Fibroblast of skin of right biceps (primary cell): ENCODE results near the gene TAF1C.
A peak's percentile ranks its signal among the peaks of the same experiment; 100 is the strongest.
"Not testable (repeated sequence)": the region's sequence is repeated elsewhere in the genome, so short reads cannot be mapped to it uniquely, and the experiment has no call there.

Experiments used
- DNase-seq: peaks from one replicate; pipeline ENCODE4 v3.0.0-alpha.2; 2013

Gene TAF1C, protein sequence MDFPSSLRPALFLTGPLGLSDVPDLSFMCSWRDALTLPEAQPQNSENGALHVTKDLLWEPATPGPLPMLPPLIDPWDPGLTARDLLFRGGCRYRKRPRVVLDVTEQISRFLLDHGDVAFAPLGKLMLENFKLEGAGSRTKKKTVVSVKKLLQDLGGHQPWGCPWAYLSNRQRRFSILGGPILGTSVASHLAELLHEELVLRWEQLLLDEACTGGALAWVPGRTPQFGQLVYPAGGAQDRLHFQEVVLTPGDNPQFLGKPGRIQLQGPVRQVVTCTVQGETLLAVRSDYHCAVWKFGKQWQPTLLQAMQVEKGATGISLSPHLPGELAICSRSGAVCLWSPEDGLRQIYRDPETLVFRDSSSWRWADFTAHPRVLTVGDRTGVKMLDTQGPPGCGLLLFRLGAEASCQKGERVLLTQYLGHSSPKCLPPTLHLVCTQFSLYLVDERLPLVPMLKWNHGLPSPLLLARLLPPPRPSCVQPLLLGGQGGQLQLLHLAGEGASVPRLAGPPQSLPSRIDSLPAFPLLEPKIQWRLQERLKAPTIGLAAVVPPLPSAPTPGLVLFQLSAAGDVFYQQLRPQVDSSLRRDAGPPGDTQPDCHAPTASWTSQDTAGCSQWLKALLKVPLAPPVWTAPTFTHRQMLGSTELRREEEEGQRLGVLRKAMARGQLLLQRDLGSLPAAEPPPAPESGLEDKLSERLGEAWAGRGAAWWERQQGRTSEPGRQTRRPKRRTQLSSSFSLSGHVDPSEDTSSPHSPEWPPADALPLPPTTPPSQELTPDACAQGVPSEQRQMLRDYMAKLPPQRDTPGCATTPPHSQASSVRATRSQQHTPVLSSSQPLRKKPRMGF

DNA sequence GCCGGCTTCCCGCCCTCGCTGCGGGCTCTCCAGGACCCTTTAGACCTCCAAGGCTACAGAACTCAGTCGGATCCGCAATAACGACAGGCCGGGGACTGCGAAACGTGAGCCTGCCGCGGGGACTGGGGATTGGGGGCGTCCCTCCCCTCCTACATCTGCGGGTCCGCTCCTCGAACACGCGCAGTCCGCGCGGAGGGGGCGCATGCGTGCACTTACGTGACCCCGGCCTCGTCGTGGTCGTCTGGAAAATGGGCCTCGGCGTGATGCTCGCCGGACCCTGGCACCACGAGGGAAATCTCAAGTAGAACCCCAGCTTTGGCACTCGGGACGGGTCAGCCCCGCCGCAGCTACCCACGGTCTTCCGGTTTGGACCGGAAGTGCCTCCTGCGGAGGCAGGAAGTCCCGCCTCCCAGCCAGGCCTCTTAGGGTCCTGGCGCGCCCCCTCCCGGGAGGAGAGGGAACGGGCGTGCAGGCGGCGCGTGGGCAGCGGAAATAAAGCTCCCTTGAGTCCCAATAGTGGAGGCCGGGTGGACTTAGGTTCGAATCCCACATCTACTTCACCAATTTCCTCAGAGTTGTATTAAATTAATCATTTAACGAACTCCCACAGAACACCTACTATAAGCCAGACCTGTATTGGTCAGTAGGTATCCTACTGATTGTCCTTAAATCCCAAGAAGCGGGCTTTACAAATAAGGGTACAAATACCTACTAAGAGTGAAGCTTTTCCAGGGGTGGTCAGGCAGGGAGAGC lies at the start of gene TAF1C:
Gene TAF1C, minus strand, starts transcription at position 373 of the 753 bp plus-strand sequence. CDS start 2,069 bp downstream, outside the sequence.
- peak; percentile 92 for DNase-seq

DNA sequence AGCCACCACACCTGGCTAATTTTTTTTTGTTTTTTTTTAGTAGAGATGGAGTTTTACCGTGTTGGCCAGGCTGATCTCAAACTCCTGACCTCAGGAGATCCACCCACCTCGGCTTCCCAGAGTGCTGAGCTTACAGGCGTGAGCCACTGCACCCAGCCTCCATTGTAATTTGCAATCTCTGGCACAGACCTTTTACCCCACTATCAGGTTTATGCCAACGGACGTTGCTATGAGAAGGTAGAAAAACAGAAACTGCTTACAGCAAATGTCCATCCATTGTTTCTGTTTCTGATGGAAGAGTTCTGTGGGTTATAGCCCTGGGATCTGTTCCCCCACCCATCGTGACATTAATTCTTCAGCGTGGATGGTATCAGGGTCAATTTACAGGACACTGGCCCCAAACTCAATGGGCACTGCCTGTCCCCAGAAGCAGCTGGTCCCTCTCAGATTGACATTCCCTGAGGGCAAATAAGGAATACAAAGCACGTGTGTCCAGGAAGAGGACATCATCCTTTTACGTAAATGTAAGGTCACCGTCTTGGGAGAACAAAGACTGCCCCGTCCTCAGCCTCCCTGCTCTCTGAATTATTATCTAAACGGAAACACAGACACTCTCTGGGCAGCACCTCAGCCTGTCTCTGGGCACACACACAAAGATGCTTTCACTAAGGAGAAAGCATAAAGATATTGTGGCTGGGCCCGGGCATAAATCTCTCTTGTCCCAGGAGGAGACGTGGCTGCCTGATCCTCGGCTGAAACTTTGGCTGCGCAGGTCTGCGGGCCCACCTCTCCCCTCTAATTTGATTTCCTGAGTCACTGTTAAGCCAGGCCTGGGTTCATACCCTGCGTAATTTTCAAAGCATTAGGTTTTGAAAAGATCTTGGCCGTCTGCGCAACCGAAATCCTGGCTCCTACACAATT lies 47.7 kb upstream of the TAF1C start:
- DNase-seq = no peak

DNA sequence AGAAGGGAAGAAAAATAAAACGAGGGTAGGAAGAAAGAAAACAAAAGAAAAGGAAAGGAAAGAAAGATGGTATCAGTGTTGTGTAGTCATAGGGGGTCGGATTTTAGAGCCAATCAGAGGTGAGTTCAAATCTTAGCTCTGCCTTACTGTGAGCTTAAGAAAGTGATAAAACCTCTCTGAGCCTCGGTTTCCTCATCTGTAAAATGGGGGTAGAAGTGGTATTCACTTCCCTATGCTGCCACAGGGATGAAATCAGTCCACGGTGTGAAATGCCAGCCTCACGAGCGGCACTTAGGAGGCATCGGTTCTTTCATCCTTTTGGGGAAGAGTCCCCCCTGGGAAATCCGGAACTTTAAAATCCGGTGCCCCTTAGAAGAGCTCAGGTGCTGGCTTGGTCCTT lies 46.9 kb upstream of the TAF1C start:
- no peak for DNase-seq

DNA sequence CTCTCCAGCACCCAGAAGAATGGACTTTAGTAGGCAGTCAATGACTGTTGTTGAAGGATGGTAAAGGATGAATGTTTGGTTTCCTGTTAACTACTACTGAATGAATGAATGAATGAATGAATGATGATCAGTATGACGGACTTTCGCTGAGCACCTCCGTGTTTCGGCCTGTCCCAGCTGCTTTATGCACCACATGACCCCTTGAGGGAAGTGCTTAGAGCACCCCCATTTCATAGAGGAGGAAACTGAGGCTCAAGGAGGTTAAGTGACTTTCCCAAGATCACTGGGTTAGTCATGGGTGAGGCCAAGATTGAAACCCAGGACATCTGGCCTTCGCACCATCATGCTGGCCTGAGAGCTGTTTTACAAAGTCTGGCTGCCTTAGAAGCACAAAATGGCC lies 46.1 kb upstream of the TAF1C start:
- no peak for DNase-seq

DNA sequence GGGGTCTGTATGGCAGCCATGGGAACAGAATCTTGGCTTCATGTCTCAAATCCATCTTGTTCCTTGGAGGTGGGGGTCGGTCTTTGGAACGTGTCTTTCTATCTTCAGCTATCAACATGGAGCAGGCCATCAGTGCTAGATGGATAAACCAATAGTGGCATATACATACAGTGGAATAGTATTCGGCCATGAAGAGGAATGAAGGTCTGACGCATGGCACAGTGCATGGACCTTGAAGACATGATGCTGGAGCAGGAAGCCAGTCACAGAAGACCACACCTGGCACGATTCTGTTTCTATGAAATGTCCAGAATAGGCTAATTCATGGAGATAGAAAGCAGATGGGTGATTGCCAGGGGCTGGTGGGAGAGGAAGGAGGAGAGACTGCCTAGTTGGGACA lies 45.2 kb upstream of the TAF1C start:
- no peak for DNase-seq

DNA sequence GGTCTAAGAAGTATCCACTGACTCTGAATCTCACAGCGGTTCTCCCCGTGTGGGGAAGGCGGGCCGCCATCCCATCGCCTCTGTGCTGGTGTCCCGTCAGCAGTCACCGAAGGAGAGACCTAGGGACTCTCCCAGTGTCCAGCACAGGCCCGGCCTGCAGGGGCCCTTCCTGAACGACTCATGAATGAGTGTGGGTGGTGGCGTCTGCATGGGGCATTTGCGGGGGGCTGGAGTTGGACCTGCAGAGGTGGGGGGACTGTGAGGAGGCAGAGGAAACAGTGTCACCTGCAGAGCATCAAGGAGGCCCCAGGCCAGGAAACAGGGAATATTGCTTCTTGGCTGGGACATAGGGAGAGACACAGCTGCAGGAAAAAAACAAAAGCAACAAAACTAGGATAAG lies 42.6 kb upstream of the TAF1C start:
- no peak for DNase-seq

DNA sequence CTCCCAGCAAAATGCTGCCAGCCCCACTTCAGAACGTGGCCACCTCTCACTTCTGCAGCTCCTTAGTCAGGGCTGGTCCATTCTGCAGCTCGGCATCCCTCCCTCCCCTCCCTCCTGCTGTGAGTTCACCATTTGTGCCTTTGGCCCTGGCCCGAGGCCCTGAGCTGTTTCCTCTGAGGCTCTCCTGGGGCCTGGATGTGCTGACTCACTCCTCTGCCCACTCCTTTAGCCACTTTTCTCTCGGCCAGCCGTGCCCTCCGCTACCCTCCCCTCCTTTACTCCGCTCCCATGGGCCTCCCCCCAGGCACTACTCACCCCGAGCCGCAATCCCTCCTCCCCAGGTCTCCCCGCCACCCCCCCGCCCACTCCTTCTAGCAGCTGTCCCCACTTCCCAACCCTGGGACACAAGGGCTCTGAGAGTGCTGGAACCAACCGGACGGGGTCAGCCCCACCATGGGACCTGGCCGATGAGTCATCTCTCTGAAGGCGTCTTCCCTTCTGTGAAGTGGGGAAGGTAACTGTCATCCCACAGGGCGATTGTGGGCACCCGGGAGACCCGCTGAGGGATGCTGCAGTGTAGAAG lies 41.5 kb upstream of the TAF1C start:
- DNase-seq = peak; percentile 74

DNA sequence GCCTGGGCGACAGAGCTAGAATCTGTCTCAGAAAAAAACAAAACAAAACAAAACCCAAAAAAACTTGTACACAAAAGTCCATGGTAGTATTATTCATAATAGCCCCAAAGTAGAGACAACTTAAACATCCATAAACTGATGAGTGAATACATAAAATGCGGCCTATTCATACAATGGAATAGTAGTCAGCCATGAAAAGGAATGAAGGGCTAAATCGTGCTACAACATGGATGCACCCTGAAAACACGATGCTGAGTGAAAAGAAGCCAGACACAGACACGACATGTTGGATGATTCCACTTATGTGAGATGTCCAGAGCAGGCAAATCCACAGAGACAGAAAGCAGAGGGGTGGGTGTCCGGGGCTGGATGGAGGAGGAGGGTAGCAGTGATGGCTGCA lies 40.7 kb upstream of the TAF1C start:
- no peak for DNase-seq

DNA sequence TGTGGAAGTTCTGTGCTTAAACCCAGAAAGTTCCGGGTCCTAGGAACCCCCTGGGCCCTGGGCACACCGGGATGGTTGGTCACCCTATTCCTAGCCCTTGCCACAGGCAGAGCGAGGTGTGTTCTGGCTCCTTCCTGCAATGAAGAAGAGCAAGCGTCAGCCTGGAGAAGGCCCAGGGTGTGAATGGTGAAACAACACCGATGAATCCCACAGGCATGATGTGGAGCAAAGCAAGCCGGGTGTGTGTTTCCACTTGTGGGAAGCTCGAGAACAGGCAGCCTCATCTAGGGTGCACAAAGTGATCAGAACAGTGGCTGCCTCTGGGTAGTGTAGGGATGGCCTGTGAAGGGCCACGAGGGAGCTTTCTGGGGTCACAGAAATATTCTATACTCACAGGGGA lies 39.2 kb upstream of the TAF1C start:
- DNase-seq = no peak

DNA sequence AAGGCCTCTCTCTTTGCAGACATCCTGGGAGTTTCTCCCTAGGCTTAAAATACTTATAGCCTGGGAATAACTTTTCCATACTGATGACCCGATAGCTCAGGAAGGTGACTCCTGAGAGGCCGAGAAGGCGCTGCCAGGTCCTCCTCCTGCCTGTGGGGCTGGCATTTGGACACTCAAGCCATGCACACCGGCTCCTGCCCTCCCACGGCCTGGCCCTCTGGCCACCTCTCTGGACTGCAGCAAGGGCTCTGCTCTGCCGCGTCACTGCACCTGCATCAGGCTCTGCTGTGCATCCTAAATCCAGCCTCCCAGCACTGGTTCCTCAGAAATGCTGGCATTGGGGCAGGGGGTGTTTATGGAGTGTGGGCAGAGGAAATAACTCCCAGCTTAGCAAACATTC lies 38.7 kb upstream of the TAF1C start:
- DNase-seq = no peak

DNA sequence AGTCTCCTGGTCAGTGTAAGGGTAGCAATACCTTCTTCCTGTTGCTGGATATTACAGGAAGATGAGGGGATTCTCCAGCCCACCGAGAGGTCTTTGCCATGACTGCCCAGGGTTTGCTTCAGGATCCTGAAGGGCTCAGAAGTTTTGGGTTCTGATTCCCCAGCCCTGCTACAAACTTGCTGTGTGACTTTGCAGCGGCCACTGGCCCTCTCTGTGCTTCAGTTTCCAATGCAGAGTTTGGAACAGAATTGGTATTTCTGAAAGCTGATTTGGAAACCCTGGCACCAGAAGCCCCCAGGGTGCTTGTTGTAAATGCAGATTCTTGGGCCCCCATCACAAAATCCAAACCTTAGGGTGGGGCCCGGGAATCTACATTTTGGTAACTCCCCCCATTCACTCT lies 38.3 kb upstream of the TAF1C start:
- DNase-seq = no peak

DNA sequence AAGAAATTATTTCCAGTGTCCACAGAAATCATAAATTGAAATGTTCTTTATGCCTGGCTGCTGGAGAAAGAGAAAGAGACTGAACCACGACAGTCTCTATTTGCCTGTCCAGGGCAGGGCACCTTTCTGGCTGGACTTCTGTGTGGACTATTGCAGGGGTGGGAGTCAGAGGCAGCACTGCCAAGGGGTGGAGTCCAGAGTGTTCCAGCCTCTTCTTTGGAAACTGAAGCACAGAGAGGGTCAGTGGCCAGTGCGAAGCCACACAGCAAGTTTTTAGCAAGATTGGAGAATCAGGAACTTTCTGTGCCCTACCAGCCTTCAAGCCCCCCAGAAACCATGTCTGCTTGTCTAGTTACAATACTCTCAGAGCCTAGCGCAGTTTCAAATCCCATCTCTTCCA lies 37.7 kb upstream of the TAF1C start:
- no peak for DNase-seq

DNA sequence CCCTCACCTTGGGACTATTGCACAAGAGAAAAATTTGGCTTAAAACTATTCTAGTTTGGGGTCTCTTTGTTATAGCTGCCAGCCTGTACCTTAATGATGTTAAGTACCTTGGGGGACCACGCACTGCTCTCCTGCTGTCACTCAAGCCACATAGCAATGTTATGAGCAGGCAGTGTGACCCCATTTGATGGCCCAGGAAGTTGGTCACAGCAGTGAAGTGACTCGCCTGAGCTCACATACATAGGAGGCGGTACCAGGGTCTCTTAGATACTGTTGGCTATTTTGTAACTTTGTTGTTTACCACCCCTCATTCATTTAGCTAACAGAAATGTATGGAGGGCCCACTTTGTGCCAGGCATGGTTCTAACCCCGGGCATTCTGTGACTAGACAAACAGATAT lies 36.6 kb upstream of the TAF1C start:
- peak; percentile 11 for DNase-seq

DNA sequence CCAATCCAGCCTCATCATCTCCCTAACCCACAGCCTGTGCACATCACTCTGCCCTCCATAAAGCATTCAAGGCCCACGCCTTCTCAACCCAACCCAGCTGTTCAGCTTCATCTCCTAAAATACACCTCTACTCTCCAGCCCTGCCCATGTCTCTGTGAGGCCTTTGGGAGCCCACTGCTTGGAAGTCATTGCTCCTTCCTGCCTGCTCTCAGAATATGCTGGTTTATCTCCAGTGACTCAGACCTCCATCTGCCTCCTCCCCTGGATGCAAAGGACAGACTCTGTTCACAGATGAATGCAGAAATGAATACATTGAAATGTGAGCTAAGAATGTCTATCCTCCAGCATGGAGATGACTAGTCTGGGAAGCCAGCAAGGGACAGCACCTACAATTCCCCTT lies 34.0 kb upstream of the TAF1C start:
- peak; percentile 15 for DNase-seq

DNA sequence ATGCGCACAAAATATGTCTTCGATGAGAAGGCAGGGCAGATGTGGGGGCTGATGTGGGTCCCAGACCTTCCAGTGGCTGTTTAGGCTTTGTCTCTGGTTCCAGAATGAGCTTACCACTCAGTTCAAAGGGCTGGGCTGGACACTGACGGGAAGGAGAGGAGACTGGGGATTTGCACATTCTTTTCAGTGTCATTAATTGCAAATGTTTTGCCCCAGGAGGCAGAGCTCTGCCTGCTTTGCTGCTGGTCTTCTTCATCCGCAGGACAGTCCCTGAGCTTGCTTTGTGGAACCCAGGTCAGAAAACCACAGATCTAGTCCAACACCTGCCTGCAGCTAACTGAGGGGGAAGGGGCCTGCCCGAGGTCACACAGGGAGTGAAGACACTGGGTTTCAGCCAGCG lies 32.1 kb upstream of the TAF1C start:
- no peak for DNase-seq

DNA sequence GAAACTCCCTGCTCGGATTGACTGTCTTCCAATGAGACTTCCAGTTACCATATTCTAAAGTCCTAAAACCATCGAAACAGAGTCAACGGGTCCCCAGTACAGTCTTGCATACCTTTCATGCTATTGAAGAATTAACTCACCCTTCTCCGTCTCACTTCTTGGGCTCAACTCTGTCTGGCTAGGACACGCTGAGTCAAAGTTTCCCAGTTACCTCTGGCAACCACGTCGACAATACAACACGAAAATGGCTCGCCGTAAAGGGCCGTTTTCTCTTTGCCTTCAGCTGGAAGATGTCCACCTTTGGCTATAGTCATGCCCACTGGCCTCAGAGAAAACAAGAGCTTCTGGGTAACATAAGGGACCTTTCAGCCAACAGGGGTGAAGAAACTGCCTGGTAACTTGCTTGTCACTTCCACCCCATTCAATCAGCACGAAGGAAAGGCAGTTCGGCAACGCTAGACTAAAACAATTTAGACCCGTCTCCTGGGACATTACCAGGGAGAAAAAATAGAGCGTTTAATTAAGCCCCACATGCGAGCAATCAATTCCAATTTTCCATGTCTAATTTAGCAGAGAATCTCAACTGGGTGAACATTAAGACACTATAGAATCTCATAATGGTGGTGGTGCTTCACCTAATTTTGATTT lies 31.4 kb upstream of the TAF1C start:
- DNase-seq = no peak

DNA sequence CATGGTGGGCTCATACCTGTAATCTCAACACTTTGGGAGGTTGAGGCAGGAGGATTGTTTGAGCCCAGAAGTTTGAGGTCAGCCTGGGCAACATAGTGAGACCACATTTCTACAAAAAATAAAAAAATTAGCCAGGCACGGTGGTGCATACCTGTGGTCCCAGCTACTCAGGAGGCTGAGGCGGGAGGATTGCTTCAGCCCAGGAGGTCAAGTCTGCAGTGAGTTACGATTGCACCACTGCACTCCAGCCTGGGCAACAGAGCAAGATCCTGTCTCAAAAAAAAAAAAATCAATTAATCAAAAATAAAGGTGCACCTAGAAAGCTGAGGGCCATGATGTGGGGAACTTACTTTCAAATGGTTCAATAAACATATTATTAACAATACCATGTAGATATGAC lies 29.3 kb upstream of the TAF1C start:
- DNase-seq = not testable (repeated sequence)

DNA sequence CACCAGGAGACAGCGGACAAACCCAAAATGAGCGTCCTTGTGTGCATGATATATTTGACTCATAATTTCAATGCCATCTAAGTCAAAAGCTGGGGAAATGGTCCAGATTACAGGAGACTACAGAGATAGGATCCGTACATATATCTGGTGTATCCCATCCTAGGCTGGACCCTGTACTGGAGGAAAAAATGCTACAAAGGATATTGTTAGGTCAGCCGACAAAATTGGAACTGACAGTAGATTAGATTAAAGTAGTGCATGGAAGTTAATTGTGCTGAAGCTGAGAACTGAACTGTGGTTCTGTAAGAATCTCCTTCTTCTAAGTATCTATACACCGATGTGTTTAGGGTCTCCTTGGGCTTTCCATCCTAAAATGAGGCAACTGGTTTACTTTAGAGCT lies 28.7 kb upstream of the TAF1C start:
- DNase-seq = no peak

DNA sequence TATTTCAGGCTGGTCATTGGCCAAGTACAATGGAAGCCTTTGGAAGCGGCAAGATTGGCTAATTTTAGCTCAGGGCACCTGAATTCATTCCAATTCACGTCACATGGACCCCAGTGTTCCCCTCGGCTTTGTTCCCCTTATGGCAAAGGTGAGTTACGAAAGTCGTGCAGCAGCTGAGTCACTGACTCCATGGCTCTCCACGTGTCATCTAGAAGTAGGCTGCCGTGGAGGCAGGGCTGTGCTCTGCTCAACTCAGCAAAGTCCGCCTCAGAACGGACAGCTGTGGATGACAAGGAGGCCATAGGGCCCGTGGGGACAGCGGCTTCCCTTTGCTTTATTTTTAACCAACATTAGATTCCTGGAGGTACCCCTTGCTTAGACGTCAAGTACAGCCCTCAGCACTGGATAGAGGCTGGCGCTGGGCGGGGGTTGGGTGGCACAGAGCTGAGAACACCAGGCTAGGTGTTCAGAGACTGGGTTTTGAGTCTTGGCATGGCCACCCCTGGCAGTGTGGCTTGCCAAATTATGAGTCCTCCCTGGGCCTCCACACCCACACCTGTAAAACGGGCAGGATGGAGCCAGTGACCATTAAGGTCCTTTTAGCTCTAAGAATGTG lies 27.7 kb upstream of the TAF1C start:
- no peak for DNase-seq

DNA sequence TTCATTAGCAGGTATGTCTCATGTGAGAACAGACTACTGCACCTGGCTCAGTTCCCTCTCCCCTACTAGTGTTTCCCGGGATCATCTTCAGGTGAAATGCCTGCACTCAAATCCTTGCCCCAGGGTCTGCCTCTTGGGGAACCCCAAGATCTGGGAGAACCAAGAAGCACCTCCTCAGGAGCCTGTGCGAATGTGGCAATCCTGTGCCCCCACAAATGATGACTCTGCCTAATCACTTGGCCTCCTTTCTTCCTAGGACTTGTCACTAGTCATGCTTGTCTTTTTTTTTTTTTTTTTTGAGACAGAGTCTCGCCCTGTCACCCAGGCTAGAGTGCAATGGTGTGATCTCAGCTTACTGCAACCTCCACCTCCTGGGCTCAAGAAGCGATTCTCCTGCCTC lies 25.8 kb upstream of the TAF1C start:
- DNase-seq = no peak

DNA sequence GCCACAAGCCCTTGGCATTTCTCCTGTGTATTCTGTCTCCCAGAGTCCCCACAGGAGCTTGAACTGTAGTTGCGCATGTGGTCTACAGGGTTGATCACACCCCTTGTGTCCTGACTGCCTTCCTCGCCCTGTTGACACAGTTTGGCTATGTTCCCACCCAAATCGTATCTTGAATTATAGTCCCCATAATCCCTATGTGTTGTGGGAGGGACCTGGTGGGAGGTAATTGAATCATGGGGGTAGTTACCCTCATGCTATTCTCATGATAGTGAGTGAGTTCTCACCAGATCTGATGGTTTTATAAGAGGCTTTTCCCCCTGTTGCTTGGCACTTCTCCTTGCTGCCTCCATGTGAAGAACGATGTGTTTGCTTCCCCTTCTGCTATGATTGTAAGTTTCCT lies 25.3 kb upstream of the TAF1C start:
- DNase-seq = no peak
